Bronchial epithelial cell (primary cell): Measurements from ENCODE around the gene SEMA4D. TPM values are rescaled to one million over a fixed set of nuclear protein-coding genes. Genes with fewer than 3 reads are reported as not detected.

Experiments
- DNase-seq: peaks from one replicate; pipeline ENCODE4 v3.0.0-alpha.2; 2010; ENCODE audit warnings: low read depth
- FAIRE-seq: peaks from 2 replicates; lab custom pipeline; 2011; peaks lifted over from hg19 to GRCh38; lab: Jason Lieb, UNC
- H3K27me3 ChIP-seq: 2 replicates; pipeline ENCODE4 v1.5.1; 2011; ENCODE audit warnings: low read length; ENCODE audit not compliant: control insufficient read depth, insufficient read depth
- H3K36me3 ChIP-seq: 2 replicates; pipeline ENCODE4 v1.5.1; 2011; ENCODE audit warnings: low read length; ENCODE audit not compliant: control insufficient read depth, insufficient read depth
- H3K4me3 ChIP-seq: 2 replicates; pipeline ENCODE4 v1.5.1; 2011; ENCODE audit warnings: mild to moderate bottlenecking, low read depth, low read length, control low read depth
- total RNA-seq: library from RNA; depleted of rRNA; stranded (reverse); fragments of >200 nt; gene quantifications from 2 replicates; pipeline ENCODE4 v1.2.1, GENCODE V29; 2014
- TF ChIP-seq, protein P1 (sequence below): IDR thresholded peaks from 2 replicates; pipeline ENCODE4 v1.5.1; 2011; ENCODE audit warnings: mild to moderate bottlenecking, moderate library complexity, low read length, control low read depth, inconsistent platforms; ENCODE audit not compliant: insufficient read depth, severe bottlenecking

The SEMA4D gene
- total RNA-seq, 1 donor from 2014 or later: 1.8 TPM

- FAIRE-seq: no peak
- Histone ChIP-seq H3K36me3 (no peaks in the 10 kb centered on the region), H3K27me3 (peaks cover 4% of the 10 kb centered on the region), H3K4me3 (no peak overlapping the region)
- no peak for DNase-seq
- TF ChIP-seq, protein P1, sequence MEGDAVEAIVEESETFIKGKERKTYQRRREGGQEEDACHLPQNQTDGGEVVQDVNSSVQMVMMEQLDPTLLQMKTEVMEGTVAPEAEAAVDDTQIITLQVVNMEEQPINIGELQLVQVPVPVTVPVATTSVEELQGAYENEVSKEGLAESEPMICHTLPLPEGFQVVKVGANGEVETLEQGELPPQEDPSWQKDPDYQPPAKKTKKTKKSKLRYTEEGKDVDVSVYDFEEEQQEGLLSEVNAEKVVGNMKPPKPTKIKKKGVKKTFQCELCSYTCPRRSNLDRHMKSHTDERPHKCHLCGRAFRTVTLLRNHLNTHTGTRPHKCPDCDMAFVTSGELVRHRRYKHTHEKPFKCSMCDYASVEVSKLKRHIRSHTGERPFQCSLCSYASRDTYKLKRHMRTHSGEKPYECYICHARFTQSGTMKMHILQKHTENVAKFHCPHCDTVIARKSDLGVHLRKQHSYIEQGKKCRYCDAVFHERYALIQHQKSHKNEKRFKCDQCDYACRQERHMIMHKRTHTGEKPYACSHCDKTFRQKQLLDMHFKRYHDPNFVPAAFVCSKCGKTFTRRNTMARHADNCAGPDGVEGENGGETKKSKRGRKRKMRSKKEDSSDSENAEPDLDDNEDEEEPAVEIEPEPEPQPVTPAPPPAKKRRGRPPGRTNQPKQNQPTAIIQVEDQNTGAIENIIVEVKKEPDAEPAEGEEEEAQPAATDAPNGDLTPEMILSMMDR: no peak
Observed at GRCh38 chr9:89493671-89494070, 4.2 kb downstream of the SEMA4D start.

- DNase-seq: no peak
- Histone ChIP-seq H3K4me3 (no peak overlapping the region), H3K27me3 (peaks cover 4% of the 10 kb centered on the region), H3K36me3 (no peaks in the 10 kb centered on the region)
- no peak for FAIRE-seq
- TF ChIP-seq, protein P1: no peak
Observed at GRCh38 chr9:89493181-89493580, 4.7 kb downstream of the SEMA4D start.

- DNase-seq (no peak), FAIRE-seq (no peak)
- TF ChIP-seq, protein P1: no peak
- H3K27me3 ChIP-seq: peaks cover 4% of the 10 kb centered on the region
- H3K4me3 ChIP-seq: no peak overlapping the region
- H3K36me3 ChIP-seq: no peaks in the 10 kb centered on the region
Observed at GRCh38 chr9:89492586-89492985, 5.3 kb downstream of the SEMA4D start.

DNA sequence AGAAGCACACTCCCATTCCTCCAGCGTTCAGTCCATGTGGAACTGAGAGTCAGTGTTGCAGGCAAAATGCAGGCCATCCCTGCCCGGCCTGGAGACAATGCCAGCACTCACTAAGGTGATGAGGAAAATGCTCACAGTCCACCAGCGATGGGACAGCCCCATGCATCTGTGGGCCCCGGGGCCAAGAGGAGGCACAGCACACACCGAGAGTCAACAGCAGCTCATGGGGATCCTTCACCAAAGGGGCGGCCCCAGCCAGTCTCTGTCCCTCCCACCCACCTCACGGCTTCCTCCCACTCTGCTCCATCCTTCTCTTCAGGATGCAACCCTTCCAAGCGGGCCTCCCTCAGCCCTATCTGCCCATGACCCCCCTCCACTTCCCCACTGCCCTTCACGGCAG is 6.2 kb downstream of the SEMA4D start:
- no peak for DNase-seq
- Histone ChIP-seq H3K4me3 (no peak overlapping the region), H3K27me3 (peaks cover 1% of the 10 kb centered on the region), H3K36me3 (no peaks in the 10 kb centered on the region)
- TF ChIP-seq, protein P1: no peak
- FAIRE-seq: no peak

GRCh38 chr9:89489548-89490530 is 8.1 kb downstream of the SEMA4D start:
- H3K36me3 ChIP-seq: no peaks in the 10 kb centered on the region
- no peaks in the 10 kb centered on the region for H3K27me3 ChIP-seq
- FAIRE-seq: no peak
- no peak for DNase-seq
- no peak overlapping the region for H3K4me3 ChIP-seq
- TF ChIP-seq, protein P1: no peak

DNA sequence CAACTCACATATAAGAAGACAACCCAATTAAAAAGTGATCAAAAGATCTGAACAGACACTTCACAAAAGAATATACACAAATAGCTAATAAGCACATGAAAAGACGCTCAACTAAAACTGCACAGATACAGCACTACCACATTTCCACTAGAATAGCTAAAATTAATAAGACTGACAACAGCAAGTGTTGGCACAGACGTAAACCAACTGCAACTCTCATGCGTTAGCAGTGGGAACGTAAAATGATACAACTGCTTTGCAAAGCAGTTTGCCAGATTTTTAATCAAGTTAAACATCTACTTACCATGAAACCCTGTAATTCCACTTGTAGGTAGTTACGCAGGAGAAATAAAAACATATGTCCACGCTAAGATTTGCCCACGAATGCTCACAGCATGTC is 9.0 kb downstream of the SEMA4D start:
- Histone ChIP-seq H3K4me3 (no peak overlapping the region), H3K27me3 (no peaks in the 10 kb centered on the region), H3K36me3 (no peaks in the 10 kb centered on the region)
- FAIRE-seq (no peak), DNase-seq (no peak)
- TF ChIP-seq, protein P1: no peak
